Measurements from ENCODE around the gene UGT1A4. TPM values are rescaled to one million over a fixed set of nuclear protein-coding genes. Genes with fewer than 3 reads are reported as not detected.

The UGT1A4 gene
- total and polyA plus RNA-seq, 10 of the 15 experiments (the other 5 are each of a cell fraction or from before 2014, with no cell fraction given) = not detected

- ATAC-seq = no peak
- SMC1A ChIA-PET (ENCODE audit: uncharacterized antibody, unreplicated experiment) = no interaction called here
- WGBS (ENCODE audit: insufficient coverage, insufficient replicate concordance, low lambda C conversion rate, missing lambda C conversion rate) = 15% methylated on average over 7 of the region's 7 CpGs
- no peaks in the 10 kb centered on the region for H3K9me3 ChIP-seq (replicated peaks; ENCODE audit: control insufficient read depth, insufficient read depth, low read length)
- no peak overlapping the region for H3K27ac ChIP-seq (ENCODE audit: control insufficient read depth, insufficient read depth)
- no peak for FAIRE-seq
- H3K4me1 ChIP-seq (ENCODE audit: control insufficient read depth, insufficient read depth, low read length) = no peaks in the 10 kb centered on the region
- H3K27me3 ChIP-seq (replicated peaks in 1 of 2; ENCODE audit: control insufficient read depth in 2 of 2, insufficient read depth in 2 of 2, low read length in 1 of 2) = no peaks in the 10 kb centered on the region; a peak in 1 of 4 replicates
- H3K36me3 ChIP-seq (ENCODE audit: control insufficient read depth in 2 of 2, insufficient read depth in 2 of 2, low read length in 1 of 2) = no peaks in the 10 kb centered on the region
- POLR2A ChIA-PET = no interaction called here
- BruUV-seq (replicated peaks) = no TSS peak
- no peak overlapping the region for H3K4me2 ChIP-seq (ENCODE audit: control insufficient read depth, insufficient read depth)
- CTCF ChIA-PET = no interaction called here
- no peak overlapping the region for H3K4me3 ChIP-seq
- in situ Hi-C loops (cut with MboI) = no loop called here
- no peak for DNase-seq (ENCODE audit: low read depth, low spot score)
- RAD21 ChIA-PET (ENCODE audit: unreplicated experiment) = no interaction called here
- no peak for TF ChIP-seq PRDM15 (CRISPR knock-in tag; IDR thresholded peaks at IDR 0.05)
- TF ChIP-seq CHD2 (IDR thresholded peaks at IDR 0.05; ENCODE audit: borderline replicate concordance, low read depth, low read length) = no peak
- TF ChIP-seq NFIC (IDR thresholded peaks at IDR 0.05; ENCODE audit: low read depth, low read length) = no peak
- TF ChIP-seq STAT3 (IDR thresholded peaks at IDR 0.05; ENCODE audit: low read depth, low read length) = no peak
- TF ChIP-seq BCLAF1 (IDR thresholded peaks at IDR 0.05) = no peak
- no peaks in the 10 kb centered on the region for H3K79me2 ChIP-seq (ENCODE audit: control insufficient read depth, insufficient read depth, low read length)
- no peaks in the 10 kb centered on the region for H4K20me1 ChIP-seq (ENCODE audit: control insufficient read depth, insufficient read depth)
- intact Hi-C loops (cut with micrococcal nuclease; ENCODE audit: unreplicated experiment) = no loop called here
- no peak overlapping the region for H3K9ac ChIP-seq (ENCODE audit: control insufficient read depth, insufficient read depth, low read length)
- no peak overlapping the region for H2AFZ ChIP-seq (ENCODE audit: control insufficient read depth, low read depth, low read length)
Observed at GRCh38 chr2:233800208-233800607, 81.7 kb downstream of the UGT1A4 start.

Data from GM12878 (cell line).